ENCODE measurements around the gene RTL10.

DNA sequence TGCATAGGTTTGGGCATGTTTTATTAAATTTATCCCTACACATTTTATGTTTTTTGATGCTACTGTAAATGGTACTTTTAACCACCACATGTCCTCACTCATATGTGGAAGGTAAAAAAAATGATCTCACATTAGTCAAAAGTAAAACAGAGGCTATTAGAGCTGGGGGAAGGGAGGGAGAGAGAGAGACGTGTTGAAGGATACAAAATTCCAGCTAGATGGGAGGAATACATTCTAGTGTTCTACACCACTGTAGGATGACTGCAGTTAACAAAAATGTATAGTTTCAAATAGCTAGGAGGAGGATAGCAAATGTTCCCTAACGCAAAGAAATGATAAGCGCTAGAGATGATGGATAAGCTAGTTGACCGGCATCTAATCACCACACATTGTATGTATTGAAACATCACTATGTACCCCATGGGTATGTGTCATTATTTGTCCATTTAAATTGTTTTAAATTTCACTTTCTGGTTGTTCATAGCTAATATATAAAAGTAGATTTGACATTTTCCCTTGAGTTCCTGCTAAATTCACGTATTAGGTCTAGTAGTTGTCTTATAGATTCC lies 9.9 kb upstream of the RTL10 start:
- TF ChIP-seq, protein P1, sequence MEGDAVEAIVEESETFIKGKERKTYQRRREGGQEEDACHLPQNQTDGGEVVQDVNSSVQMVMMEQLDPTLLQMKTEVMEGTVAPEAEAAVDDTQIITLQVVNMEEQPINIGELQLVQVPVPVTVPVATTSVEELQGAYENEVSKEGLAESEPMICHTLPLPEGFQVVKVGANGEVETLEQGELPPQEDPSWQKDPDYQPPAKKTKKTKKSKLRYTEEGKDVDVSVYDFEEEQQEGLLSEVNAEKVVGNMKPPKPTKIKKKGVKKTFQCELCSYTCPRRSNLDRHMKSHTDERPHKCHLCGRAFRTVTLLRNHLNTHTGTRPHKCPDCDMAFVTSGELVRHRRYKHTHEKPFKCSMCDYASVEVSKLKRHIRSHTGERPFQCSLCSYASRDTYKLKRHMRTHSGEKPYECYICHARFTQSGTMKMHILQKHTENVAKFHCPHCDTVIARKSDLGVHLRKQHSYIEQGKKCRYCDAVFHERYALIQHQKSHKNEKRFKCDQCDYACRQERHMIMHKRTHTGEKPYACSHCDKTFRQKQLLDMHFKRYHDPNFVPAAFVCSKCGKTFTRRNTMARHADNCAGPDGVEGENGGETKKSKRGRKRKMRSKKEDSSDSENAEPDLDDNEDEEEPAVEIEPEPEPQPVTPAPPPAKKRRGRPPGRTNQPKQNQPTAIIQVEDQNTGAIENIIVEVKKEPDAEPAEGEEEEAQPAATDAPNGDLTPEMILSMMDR (IDR thresholded peaks at IDR 0.05; ENCODE audit: borderline replicate concordance, extremely low read depth, low read length, poor library complexity, severe bottlenecking): no peak
- no peak for TF ChIP-seq EZH2 (IDR thresholded peaks at IDR 0.05; ENCODE audit: borderline replicate concordance, low read depth, low read length, severe bottlenecking)
